HepG2 (cell line): ENCODE measurements around the gene LBX2. TPM values are rescaled to one million over a fixed set of nuclear protein-coding genes. Genes with fewer than 3 reads are reported as not detected.

Source experiments
- FOXK2 ChIP-seq: fragments of 450-650 bp; IDR thresholded peaks from 2 replicates; pipeline ENCODE4 v1.6.1; 2016
- GPN1 ChIP-seq: sonication (generic); formaldehyde crosslinking; IDR thresholded peaks from 2 replicates; pipeline ENCODE4 v1.5.1; 2020; ENCODE audit warnings: missing genetic modification reagents, borderline replicate concordance
- HNF1B ChIP-seq: sonication (generic); formaldehyde crosslinking; IDR thresholded peaks from 2 replicates; pipeline ENCODE4 v1.5.1; 2020; ENCODE audit warnings: mild to moderate bottlenecking, moderate library complexity, missing genetic modification reagents
- HNRNPUL1 ChIP-seq: fragments of 200-400 bp; formaldehyde crosslinking; IDR thresholded peaks from 2 replicates; pipeline ENCODE4 v1.6.1; 2017; ENCODE audit warnings: low read depth, mild to moderate bottlenecking, low read length, moderate library complexity
- MIXL1 ChIP-seq: IDR thresholded peaks from 2 replicates; pipeline ENCODE4 v1.6.1; 2016
- RFX5 ChIP-seq: IDR thresholded peaks from 2 replicates; pipeline ENCODE4 v1.6.1; 2011; ENCODE audit warnings: low read depth, low read length, improper control_type of control experiment
- RNF219 ChIP-seq: sonication (generic); formaldehyde crosslinking; IDR thresholded peaks from 2 replicates; pipeline ENCODE4 v1.5.0; 2020; ENCODE audit warnings: mild to moderate bottlenecking, missing genetic modification reagents
- TBP ChIP-seq: sonication (generic); formaldehyde crosslinking; IDR thresholded peaks from 2 replicates; pipeline ENCODE4 v1.5.0; 2020; ENCODE audit warnings: missing genetic modification reagents
- ZBTB34 ChIP-seq: sonication (generic); formaldehyde crosslinking; IDR thresholded peaks from 2 replicates; pipeline ENCODE4 v1.8.0; 2022; ENCODE audit warnings: mild to moderate bottlenecking, missing genetic modification reagents
- ZNF263 ChIP-seq: sonication (generic); formaldehyde crosslinking; IDR thresholded peaks from 2 replicates; pipeline ENCODE4 v1.4.0; 2020; ENCODE audit warnings: missing genetic modification reagents
- ZNF552 ChIP-seq: sonication (generic); formaldehyde crosslinking; IDR thresholded peaks from 2 replicates; pipeline ENCODE4 v1.9.0; 2022; ENCODE audit warnings: missing genetic modification reagents, mild to moderate bottlenecking, borderline replicate concordance
- ZNF556 ChIP-seq: sonication (generic); formaldehyde crosslinking; IDR thresholded peaks from 2 replicates; pipeline ENCODE4 v1.4.0; 2020; ENCODE audit warnings: mild to moderate bottlenecking, missing genetic modification reagents, borderline replicate concordance
- ZNF619 ChIP-seq: sonication (generic); formaldehyde crosslinking; IDR thresholded peaks from 2 replicates; pipeline ENCODE4 v1.4.0; 2020; ENCODE audit warnings: mild to moderate bottlenecking, missing genetic modification reagents
- ZNF772 ChIP-seq: sonication (generic); formaldehyde crosslinking; IDR thresholded peaks from 2 replicates; pipeline ENCODE4 v1.5.0; 2020; ENCODE audit warnings: mild to moderate bottlenecking, missing genetic modification reagents
- ZZZ3 ChIP-seq: sonication (generic); formaldehyde crosslinking; IDR thresholded peaks from 2 replicates; pipeline ENCODE4 v1.4.0; 2020; ENCODE audit warnings: missing genetic modification reagents, mild to moderate bottlenecking, borderline replicate concordance
- polyA plus RNA-seq, 8 experiments: library from polyadenylated mRNA; depleted of rRNA in 3 of 8; stranded (reverse) in 7 of 8; unstranded in 1 of 8; fragments of >200 nt; fragmentation: Illumina TruSeq in 4 of 8; extraction: Trizol in 4 of 8; gene quantifications; 2 replicates each; pipeline versions ENCODE4 v1.2.1 to v1.2.3, GENCODE V29; 2011 to 2016; ENCODE audit warnings: low read depth in 4 of 8, missing spikeins in 1 of 8, mixed read lengths in 1 of 8; ENCODE audit not compliant: insufficient read depth in 1 of 8
- total RNA-seq, 5 experiments: library from RNA; depleted of rRNA; stranded (reverse); fragments of >200 nt; fragmentation: Illumina TruSeq; extraction: Trizol; gene quantifications; 2 replicates each; pipeline ENCODE4 v1.2.3, GENCODE V29; 2016; ENCODE audit warnings: low read depth in 1 of 5
- TF ChIP-seq, protein P1 (sequence below): IDR thresholded peaks from 2 replicates; pipeline ENCODE4 v1.6.1; 2016; ENCODE audit warnings: low read depth
- TF ChIP-seq, protein P2 (sequence below): sonication (generic); formaldehyde crosslinking; IDR thresholded peaks from 2 replicates; pipeline ENCODE4 v1.5.1; 2020; ENCODE audit warnings: missing genetic modification reagents, mild to moderate bottlenecking, borderline replicate concordance
- TF ChIP-seq, protein P3 (sequence below): IDR thresholded peaks from 2 replicates; pipeline ENCODE4 v1.6.1; 2016; ENCODE audit warnings: missing compliant biosample characterization, missing genetic modification reagents, borderline replicate concordance
- TF ChIP-seq, protein P4 (sequence below): sonication (generic); formaldehyde crosslinking; IDR thresholded peaks from 2 replicates; pipeline ENCODE4 v1.4.0; 2020; ENCODE audit warnings: mild to moderate bottlenecking, low read depth, missing genetic modification reagents

LBX2 gene
- total and polyA plus RNA-seq, 2 of the 13 experiments (the other 11 are each of a cell fraction or from before 2014, with no cell fraction given), result 6.4 to 8.1 TPM

- TF ChIP-seq ZBTB34 (CRISPR knock-in tag) (no peak), FOXK2 (0 out of 2 replicates have a peak, but pooled peaks have one; percentile 40), ZNF552 (CRISPR knock-in tag) (peak; percentile 87; the same call in 1 of the 2 replicates), ZNF556 (CRISPR knock-in tag) (peak; percentile 76; the same call in 1 of the 2 replicates), TBP (CRISPR knock-in tag) (no peak), ZNF619 (CRISPR knock-in tag) (no peak), HNRNPUL1 (no peak), MIXL1 (CRISPR knock-in tag) (peak; percentile 81), ZZZ3 (peak; percentile 74), ZNF263 (CRISPR knock-in tag) (peak; percentile 76), ZNF772 (CRISPR knock-in tag) (peak; percentile 96), HNF1B (CRISPR knock-in tag) (peak; percentile 86), RFX5 (0 out of 2 replicates have a peak, but pooled peaks have one; percentile 13), RNF219 (CRISPR knock-in tag) (no peak), GPN1 (CRISPR knock-in tag) (peak; percentile 25; the same call in 1 of the 2 replicates)
- TF ChIP-seq, protein P1, sequence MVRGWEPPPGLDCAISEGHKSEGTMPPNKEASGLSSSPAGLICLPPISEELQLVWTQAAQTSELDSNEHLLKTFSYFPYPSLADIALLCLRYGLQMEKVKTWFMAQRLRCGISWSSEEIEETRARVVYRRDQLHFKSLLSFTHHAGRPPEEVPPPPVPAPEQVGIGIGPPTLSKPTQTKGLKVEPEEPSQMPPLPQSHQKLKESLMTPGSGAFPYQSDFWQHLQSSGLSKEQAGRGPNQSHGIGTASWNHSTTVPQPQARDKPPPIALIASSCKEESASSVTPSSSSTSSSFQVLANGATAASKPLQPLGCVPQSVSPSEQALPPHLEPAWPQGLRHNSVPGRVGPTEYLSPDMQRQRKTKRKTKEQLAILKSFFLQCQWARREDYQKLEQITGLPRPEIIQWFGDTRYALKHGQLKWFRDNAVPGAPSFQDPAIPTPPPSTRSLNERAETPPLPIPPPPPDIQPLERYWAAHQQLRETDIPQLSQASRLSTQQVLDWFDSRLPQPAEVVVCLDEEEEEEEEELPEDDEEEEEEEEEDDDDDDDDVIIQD (CRISPR knock-in tag), result peak; percentile 69; the same call in 1 of the 2 replicates
- TF ChIP-seq, protein P2, sequence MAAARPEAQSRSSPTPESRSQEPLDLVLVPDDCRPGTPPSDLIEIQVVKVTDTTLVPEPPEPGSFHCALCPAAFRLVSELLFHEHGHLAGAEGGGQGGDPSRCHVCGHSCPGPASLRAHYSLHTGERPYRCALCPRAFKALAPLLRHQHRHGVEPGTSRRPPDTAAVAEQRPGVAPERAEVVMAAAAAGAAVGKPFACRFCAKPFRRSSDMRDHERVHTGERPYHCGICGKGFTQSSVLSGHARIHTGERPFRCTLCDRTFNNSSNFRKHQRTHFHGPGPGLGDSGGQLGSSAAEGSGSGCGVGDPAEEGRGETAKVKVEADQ (CRISPR knock-in tag), result peak; percentile 93
- TF ChIP-seq, protein P3, sequence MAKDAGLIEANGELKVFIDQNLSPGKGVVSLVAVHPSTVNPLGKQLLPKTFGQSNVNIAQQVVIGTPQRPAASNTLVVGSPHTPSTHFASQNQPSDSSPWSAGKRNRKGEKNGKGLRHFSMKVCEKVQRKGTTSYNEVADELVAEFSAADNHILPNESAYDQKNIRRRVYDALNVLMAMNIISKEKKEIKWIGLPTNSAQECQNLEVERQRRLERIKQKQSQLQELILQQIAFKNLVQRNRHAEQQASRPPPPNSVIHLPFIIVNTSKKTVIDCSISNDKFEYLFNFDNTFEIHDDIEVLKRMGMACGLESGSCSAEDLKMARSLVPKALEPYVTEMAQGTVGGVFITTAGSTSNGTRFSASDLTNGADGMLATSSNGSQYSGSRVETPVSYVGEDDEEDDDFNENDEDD (CRISPR knock-in tag), result peak; percentile 79
- TF ChIP-seq, protein P4, sequence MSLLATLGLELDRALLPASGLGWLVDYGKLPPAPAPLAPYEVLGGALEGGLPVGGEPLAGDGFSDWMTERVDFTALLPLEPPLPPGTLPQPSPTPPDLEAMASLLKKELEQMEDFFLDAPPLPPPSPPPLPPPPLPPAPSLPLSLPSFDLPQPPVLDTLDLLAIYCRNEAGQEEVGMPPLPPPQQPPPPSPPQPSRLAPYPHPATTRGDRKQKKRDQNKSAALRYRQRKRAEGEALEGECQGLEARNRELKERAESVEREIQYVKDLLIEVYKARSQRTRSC (CRISPR knock-in tag), result no peak
Observed at GRCh38 chr2:74507145-74507925, 7.9 kb upstream of the LBX2 start, which contains the start of gene PCGF1 (continued).
